Aorta (tissue), 5 donors: ENCODE results near the gene FBLN7. TPM values are rescaled to one million over a fixed set of nuclear protein-coding genes. Genes with fewer than 3 reads are reported as not detected.
"Not testable (repeated sequence)": the region's sequence is repeated elsewhere in the genome, so short reads cannot be mapped to it uniquely, and the experiment has no call there.

Experiments used
- ATAC-seq: fragments of 200-7000 bp; cut with Tn5 transposase; one replicate; pipeline ENCODE4 v1.9.1; 2022; ENCODE audit warnings: moderate library complexity; ENCODE audit not compliant: low FRiP score
- DNase-seq, 2 donors: peaks; one replicate each; pipeline ENCODE4 v3.0.0-alpha.2; 2020
- H3K27ac ChIP-seq, 2 donors: one replicate each; pipeline ENCODE4 v1.5.1; 2013; ENCODE audit warnings: low read length in 2 of 2, mild to moderate bottlenecking in 2 of 2, moderate library complexity in 2 of 2, control low read depth in 1 of 2, inconsistent platforms in 1 of 2, low read depth in 1 of 2
- H3K27me3 ChIP-seq, 2 donors: one replicate each; pipeline ENCODE4 v1.6.1; 2013; ENCODE audit warnings: control low read depth in 1 of 2, low read length in 1 of 2, mild to moderate bottlenecking in 1 of 2, moderate library complexity in 1 of 2; ENCODE audit not compliant: insufficient read depth in 2 of 2, control insufficient read depth in 1 of 2
- H3K36me3 ChIP-seq, 2 donors: one replicate each; pipeline ENCODE4 v1.6.1; 2013; ENCODE audit warnings: control low read depth in 1 of 2, low read length in 1 of 2, mild to moderate bottlenecking in 1 of 2; ENCODE audit not compliant: insufficient read depth in 2 of 2, control insufficient read depth in 1 of 2
- H3K4me1 ChIP-seq, 2 donors: one replicate each; pipeline ENCODE4 v1.6.1; 2013; ENCODE audit warnings: low read length in 2 of 2, control low read depth in 1 of 2, mild to moderate bottlenecking in 1 of 2, moderate library complexity in 1 of 2; ENCODE audit not compliant: insufficient read depth in 2 of 2, control insufficient read depth in 1 of 2
- H3K4me3 ChIP-seq, 2 donors: one replicate each; pipeline ENCODE4 v1.5.1; 2013; ENCODE audit warnings: low read length in 2 of 2, control low read depth in 1 of 2, mild to moderate bottlenecking in 1 of 2
- H3K9me3 ChIP-seq: one replicate; pipeline ENCODE4 v1.6.1; 2013; ENCODE audit warnings: mild to moderate bottlenecking, low read length; ENCODE audit not compliant: control insufficient read depth
- WGBS, 2 donors: extraction: QIAGEN DNeasy Blood & Tissue Kit; methylation state at CpG; one replicate each; pipeline ENCODE4 v1.1.7; 2013; 5-methylcytosine and 5-hydroxymethylcytosine counted together
- intact Hi-C, 2 donors: fragments of 100-400 bp; cut with DNase I; formaldehyde crosslinking; loops; one replicate each; pipeline versions ENCODE4 v1.14.2 to v1.15.0; 2022
- polyA plus RNA-seq, 2 donors: library from polyadenylated mRNA; stranded (reverse); fragments of 200-250 nt; gene quantifications; one replicate each; pipeline ENCODE4 v1.2.3, GENCODE V29; 2013
- total RNA-seq, 2 donors: library from RNA; stranded (reverse); fragmentation: NEBNext Ultra II Directional; extraction: Animal tissue kit (Norgen Biotek cat#: 25700); gene quantifications; one replicate each; pipeline ENCODE4 v1.2.1, GENCODE V29; 2021
- donor health status: healthy with polysubstance abuse.
- donor health status: Bipolar disorder and iron deficiency.
- donor health status: DM: no; HTN: no; CAD: no.
- donor health status: DM: no; HTN: no; CAD: no.
- donor health status: DM: yes; HTN: yes; CAD: no.

The FBLN7 gene
- total and polyA plus RNA-seq, 4 donors: 2.6 to 13.5 (median 5.3) TPM

DNA sequence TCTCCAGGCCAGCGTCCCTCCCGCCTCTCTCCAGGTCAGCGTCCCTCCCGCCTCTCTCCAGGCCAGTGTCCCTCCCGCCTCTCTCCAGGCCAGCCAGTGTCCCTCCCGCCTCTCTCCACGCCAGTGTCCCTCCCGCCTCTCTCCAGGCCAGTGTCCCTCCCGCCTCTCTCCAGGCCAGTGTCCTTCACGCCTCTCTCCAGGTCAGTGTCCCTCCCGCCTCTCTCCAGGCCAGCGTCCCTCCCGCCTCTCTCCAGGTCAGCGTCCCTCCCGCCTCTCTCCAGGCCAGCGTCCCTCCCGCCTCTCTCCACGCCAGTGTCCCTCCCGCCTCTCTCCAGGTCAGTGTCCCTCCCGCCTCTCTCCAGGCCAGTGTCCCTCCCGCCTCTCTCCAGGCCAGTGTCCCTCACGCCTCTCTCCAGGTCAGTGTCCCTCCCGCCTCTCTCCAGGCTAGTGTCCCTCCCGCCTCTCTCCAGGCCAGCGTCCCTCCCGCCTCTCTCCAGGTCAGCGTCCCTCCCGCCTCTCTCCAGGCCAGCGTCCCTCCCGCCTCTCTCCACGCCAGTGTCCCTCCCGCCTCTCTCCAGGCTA lies 939 bp downstream of the FBLN7 start:
- H3K27ac ChIP-seq, H3K4me1 ChIP-seq, H3K36me3 ChIP-seq, H3K9me3 ChIP-seq, H3K27me3 ChIP-seq, intact Hi-C loops, DNase-seq, ATAC-seq: not testable (repeated sequence)
- peak overlapping the region in 1 of 2 donors; percentile 52 for H3K4me3 ChIP-seq
- 1% methylated on average over 11 to 27 of the region's 32 CpGs for WGBS, 2 donors

DNA sequence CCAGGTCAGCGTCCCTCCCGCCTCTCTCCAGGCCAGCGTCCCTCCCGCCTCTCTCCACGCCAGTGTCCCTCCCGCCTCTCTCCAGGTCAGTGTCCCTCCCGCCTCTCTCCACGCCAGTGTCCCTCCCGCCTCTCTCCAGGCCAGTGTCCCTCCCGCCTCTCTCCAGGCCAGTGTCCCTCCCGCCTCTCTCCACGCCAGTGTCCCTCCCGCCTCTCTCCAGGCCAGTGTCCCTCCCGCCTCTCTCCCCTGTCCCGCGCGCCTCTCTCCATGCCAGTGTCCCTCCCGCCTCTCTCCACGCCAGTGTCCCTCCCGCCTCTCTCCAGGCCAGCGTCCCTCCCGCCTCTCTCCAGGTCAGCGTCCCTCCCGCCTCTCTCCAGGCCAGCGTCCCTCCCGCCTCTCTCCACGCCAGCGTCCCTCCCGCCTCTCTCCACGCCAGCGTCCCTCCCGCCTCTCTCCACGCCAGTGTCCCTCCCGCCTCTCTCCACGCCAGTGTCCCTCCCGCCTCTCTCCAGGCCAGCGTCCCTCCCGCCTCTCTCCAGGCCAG lies 1.5 kb downstream of the FBLN7 start:
- H3K4me1 ChIP-seq, H3K9me3 ChIP-seq, DNase-seq, H3K27me3 ChIP-seq, ATAC-seq, H3K36me3 ChIP-seq, H3K4me3 ChIP-seq, intact Hi-C loops, H3K27ac ChIP-seq: not testable (repeated sequence)
- WGBS, 2 donors: 1% methylated on average over 29 to 35 of the region's 38 CpGs

DNA sequence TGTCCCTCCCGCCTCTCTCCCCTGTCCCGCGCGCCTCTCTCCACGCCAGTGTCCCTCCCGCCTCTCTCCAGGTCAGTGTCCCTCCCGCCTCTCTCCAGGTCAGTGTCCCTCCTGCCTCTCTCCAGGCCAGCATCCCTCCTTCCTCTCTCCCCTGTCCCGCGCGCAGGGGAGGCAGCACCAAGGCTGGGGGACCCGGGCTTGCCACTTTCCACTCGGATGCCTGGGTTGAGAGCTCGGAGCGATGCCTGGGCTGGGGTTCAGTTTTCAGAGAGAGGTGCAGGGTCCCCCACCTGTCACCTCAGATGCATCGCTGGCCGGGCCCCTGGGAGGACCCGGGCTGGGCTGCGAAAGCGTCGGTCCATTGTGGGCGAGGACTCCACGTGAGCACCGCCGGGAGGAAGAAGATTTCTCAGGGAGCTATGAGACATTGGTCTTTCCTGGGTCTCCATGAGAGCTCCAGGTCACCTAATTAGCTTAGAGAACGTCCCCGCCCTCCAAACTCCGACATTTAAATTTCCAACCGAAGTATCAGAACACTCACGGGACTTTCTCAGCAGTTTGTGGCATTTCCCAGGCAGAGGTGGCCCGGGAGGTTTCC lies 2.1 kb downstream of the FBLN7 start:
- no peak overlapping the region for H3K27ac ChIP-seq
- 15 to 30% methylated on average over 30 of the region's 30 CpGs for whole genome bisulfite sequencing, 2 donors
- H3K4me3 ChIP-seq: no peak overlapping the region
- H3K9me3 ChIP-seq: no peaks in the 10 kb centered on the region
- H3K4me1 ChIP-seq: no peaks in the 10 kb centered on the region
- ATAC-seq: no peak
- intact Hi-C loops: no loop called here
- no peak for DNase-seq
- H3K36me3 ChIP-seq: no peaks in the 10 kb centered on the region
- H3K27me3 ChIP-seq: no peaks in the 10 kb centered on the region

DNA sequence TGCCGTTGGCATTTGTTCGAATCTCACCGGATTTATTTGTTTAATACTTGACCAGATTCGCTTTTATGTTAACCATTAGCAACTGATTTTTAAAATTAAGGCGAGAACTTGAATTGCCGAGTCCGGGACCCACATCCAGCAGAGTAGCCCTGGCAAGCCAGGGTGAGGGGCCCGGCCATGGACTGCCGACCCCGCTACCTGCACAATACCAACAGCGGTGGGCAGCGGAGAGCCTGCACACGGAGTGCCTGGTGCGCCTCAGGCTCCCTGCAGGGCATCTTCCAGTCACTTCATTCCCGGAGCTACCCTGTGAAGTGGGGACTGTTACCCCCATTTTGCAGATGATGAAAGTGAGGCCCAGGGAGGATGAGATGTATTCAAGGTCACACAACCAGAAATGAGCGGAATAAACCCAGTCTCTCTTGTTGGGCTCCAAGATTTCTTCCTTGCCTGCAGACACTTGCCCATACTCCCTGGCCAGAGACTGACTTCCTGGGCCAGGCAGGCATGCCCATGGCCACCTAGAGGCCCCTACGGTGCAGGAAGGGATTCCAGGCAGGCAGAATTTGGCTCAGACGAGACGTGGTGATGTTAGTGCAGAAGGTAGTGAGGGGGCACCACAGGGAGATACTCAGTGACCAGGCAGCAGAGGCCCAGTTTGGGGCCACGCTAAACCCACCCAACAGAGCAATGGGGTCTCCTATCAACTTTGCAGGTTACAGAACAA lies 2.9 kb downstream of the FBLN7 start:
- intact Hi-C loops: no loop called here
- H3K27ac ChIP-seq: no peak overlapping the region

DNA sequence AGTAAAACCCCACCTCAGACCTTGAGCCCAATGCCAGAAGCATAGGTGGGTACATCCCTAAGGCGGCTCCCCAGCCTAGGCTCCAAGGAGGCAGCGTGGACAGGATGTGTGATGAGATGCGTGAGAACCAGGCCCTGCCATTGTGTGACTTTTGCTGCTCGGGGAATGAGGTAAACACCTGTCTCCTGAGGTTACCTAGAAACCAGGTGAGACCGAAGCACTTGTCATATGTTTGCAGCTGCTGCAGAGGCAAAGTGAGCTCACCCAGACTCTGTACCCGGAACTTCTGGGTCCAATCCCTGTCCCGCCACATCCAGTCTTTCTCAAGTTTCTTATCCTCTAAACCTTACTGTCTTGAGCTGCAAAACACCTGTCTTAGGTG lies 3.4 kb downstream of the FBLN7 start:
- no peak for DNase-seq

More for the DNA sequence above, 2.9 kb downstream of the FBLN7 start:
- Histone ChIP-seq H3K4me3 (no peak overlapping the region), H3K36me3 (no peaks in the 10 kb centered on the region), H3K27me3 (no peaks in the 10 kb centered on the region), H3K9me3 (no peaks in the 10 kb centered on the region), H3K4me1 (no peaks in the 10 kb centered on the region)
- 85 to 90% methylated on average over 20 of the region's 20 CpGs for WGBS, 2 donors
- ATAC-seq (no peak), DNase-seq (no peak)

DNA sequence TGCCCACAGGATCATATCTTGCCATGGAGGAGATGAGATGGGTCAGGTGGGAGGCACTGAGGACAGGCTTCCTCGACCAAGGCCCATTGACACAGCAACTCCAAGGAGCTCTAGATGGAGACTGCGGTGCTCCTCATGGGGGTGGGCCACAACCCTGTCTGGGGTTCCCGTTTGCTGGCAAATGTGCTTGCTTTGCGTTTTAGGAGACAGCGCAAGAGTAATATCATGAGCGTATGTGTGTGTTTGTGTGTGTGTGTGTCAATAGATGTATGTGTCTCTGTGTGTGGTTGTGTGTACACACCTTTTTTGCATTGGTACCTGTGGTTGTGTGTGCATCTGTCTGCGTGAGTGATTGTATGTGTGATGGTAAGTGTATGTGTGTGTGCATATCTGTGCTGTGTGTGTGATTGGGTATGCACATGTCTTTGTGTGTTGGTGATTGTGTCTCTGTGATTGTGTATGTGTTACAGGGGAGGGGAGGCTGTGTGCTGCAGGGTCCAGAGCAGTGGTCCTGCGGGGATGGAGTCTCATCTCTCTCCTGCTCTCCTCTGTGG lies 4.4 kb downstream of the FBLN7 start:
- Histone ChIP-seq H3K4me3 (no peak overlapping the region), H3K9me3 (no peaks in the 10 kb centered on the region), H3K27ac (no peak overlapping the region), H3K27me3 (no peaks in the 10 kb centered on the region), H3K4me1 (no peaks in the 10 kb centered on the region), H3K36me3 (no peaks in the 10 kb centered on the region)
- 94 to 95% methylated on average over 8 of the region's 8 CpGs for WGBS, 2 donors
- intact Hi-C loops: no loop called here
- ATAC-seq: no peak
- DNase-seq: no peak

More for the DNA sequence above, 3.4 kb downstream of the FBLN7 start:
- Histone ChIP-seq H3K9me3 (no peaks in the 10 kb centered on the region), H3K36me3 (no peaks in the 10 kb centered on the region), H3K4me1 (no peaks in the 10 kb centered on the region), H3K27me3 (no peaks in the 10 kb centered on the region), H3K27ac (no peak overlapping the region), H3K4me3 (no peak overlapping the region)
- intact Hi-C loops: no loop called here
- 83 to 92% methylated on average over 7 of the region's 7 CpGs for WGBS, 2 donors
- no peak for ATAC-seq

DNA sequence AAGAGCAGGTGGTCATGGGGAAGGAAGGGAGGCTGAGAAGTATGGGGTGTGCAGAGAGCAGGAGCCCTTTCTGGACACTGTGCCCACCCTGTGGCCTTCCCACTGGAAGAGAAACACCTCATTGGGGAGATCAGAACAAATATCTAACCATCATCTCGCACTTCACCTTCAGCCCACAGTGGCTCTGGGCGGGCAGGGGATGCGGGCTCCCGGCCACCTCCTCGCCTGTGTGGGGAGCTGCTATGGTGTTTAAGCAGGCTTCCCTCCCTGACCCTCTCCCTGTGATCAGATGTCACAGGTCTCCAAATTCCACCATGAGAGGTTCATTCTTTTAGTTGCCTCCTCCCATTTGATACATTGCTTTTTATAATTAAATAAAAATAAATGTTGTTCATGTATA lies 5.0 kb downstream of the FBLN7 start:
- Histone ChIP-seq H3K27me3 (no peaks in the 10 kb centered on the region), H3K27ac (no peak overlapping the region), H3K4me3 (no peak overlapping the region), H3K4me1 (no peaks in the 10 kb centered on the region), H3K9me3 (no peaks in the 10 kb centered on the region), H3K36me3 (no peaks in the 10 kb centered on the region)
- ATAC-seq (no peak), DNase-seq (no peak)
- WGBS, 2 donors: 93 to 96% methylated on average over 5 of the region's 5 CpGs
- intact Hi-C loops: no loop called here

DNA sequence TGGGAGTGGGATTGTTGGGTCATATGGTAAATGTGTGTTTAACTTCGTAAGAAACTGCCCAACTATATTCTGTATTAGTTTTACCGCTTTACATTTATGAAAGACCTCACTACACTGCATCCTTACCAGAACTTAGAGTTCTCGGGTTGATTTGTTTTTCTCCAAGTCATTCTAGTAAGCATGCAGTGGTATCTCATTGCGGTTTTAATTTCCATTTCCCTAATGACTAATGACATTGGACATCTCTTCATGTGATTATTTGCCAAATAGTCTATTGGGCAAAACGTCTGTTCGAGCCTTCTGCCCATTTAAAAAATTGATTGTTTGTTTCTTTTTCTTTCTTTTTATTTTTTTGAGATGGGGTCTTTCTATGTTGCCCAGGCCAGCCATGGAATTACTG lies 6.8 kb downstream of the FBLN7 start:
- ATAC-seq: no peak

More for the DNA sequence above, 6.8 kb downstream of the FBLN7 start:
- Histone ChIP-seq H3K36me3 (no peaks in the 10 kb centered on the region), H3K4me3 (no peak overlapping the region), H3K27ac (no peak overlapping the region), H3K4me1 (no peaks in the 10 kb centered on the region), H3K27me3 (no peaks in the 10 kb centered on the region), H3K9me3 (no peaks in the 10 kb centered on the region)
- no peak for DNase-seq
- intact Hi-C loops: no loop called here
- 93 to 95% methylated on average over 6 of the region's 6 CpGs for WGBS, 2 donors
